IMR-90 (cell line): ENCODE data around the gene IRF5. TPM values are rescaled to one million over a fixed set of nuclear protein-coding genes. Genes with fewer than 3 reads are reported as not detected.

Source experiments
- ATAC-seq: fragments of 200-7000 bp; cut with Tn5 transposase; 2 replicates; pipeline ENCODE4 v1.9.1; 2020; ENCODE audit warnings: low read depth, mild to moderate bottlenecking, moderate library complexity
- BruUV-seq: library from RNA; stranded (reverse); fragments of 400-500 nt; replicated peaks from 2 replicates; lab custom pipeline; 2021; lab: Mats Ljungman, UMichigan
- CTCF ChIA-PET: fragments of 300-600 bp; formaldehyde crosslinking; extraction: SDS; loops from one replicate; lab custom pipeline; 2021; ENCODE audit warnings: antibody characterized with exemption; lab: Yijun Ruan, JAX
- POLR2A ChIA-PET: fragments of 300-600 bp; sonication (Branson Sonifier 250); formaldehyde crosslinking; loops from one replicate; lab custom pipeline; 2022; ENCODE audit warnings: antibody characterized with exemption; ENCODE audit not compliant: unreplicated experiment; lab: Charles Lee
- DNase-seq: peaks from one replicate; pipeline ENCODE4 v3.0.0; 2013
- H2AFZ ChIP-seq: replicated peaks from 2 replicates; pipeline ENCODE3; 2013; ENCODE audit warnings: low read length, mild to moderate bottlenecking; ENCODE audit not compliant: poor library complexity
- H2AK5ac ChIP-seq: 2 replicates; pipeline ENCODE4 v1.6.1; 2013; ENCODE audit warnings: low read depth, low read length, inconsistent platforms
- H2AK9ac ChIP-seq: replicated peaks from 2 replicates; pipeline ENCODE3; 2013; ENCODE audit warnings: mild to moderate bottlenecking, low read depth, low read length, moderate library complexity; ENCODE audit not compliant: poor library complexity
- H2BK120ac ChIP-seq: 2 replicates; pipeline ENCODE4 v1.6.1; 2013; ENCODE audit warnings: low read depth, low read length, inconsistent platforms
- H2BK15ac ChIP-seq: 3 replicates; pipeline ENCODE4 v1.6.1; 2013; ENCODE audit warnings: low read depth, low read length, inconsistent platforms
- H2BK20ac ChIP-seq: 2 replicates; pipeline ENCODE4 v1.6.1; 2013; ENCODE audit warnings: low read depth, mild to moderate bottlenecking, inconsistent platforms, low read length, moderate library complexity
- H2BK5ac ChIP-seq: 2 replicates; pipeline ENCODE4 v1.6.1; 2013; ENCODE audit warnings: mild to moderate bottlenecking, low read depth, low read length, inconsistent platforms; ENCODE audit not compliant: poor library complexity, severe bottlenecking
- H3K14ac ChIP-seq: replicated peaks from 2 replicates; pipeline ENCODE4 v1.6.1; 2013; ENCODE audit warnings: low read depth, low read length, inconsistent platforms
- H3K18ac ChIP-seq: 2 replicates; pipeline ENCODE4 v1.6.1; 2013; ENCODE audit warnings: low read depth, low read length, control low read depth
- H3K23ac ChIP-seq: 2 replicates; pipeline ENCODE4 v1.6.1; 2013; ENCODE audit warnings: low read depth, low read length, inconsistent platforms
- H3K27ac ChIP-seq: 2 replicates; pipeline ENCODE4 v1.5.1; 2013; ENCODE audit warnings: mild to moderate bottlenecking, control low read depth, low read length; ENCODE audit not compliant: insufficient read depth
- H3K27me3 ChIP-seq: 2 replicates; pipeline ENCODE4 v1.6.1; 2013; ENCODE audit warnings: low read length; ENCODE audit not compliant: control insufficient read depth, insufficient read depth
- H3K36me3 ChIP-seq: 2 replicates; pipeline ENCODE4 v1.6.1; 2013; ENCODE audit warnings: low read length, mixed read lengths; ENCODE audit not compliant: control insufficient read depth, insufficient read depth
- H3K4ac ChIP-seq: 2 replicates; pipeline ENCODE4 v1.6.1; 2013; ENCODE audit warnings: low read depth, low read length, inconsistent platforms
- H3K4me1 ChIP-seq: 2 replicates; pipeline ENCODE4 v1.6.1; 2013; ENCODE audit warnings: low read length, mixed read lengths; ENCODE audit not compliant: control insufficient read depth, insufficient read depth
- H3K4me2 ChIP-seq: 2 replicates; pipeline ENCODE4 v1.6.1; 2013; ENCODE audit warnings: low read depth, mild to moderate bottlenecking, control low read depth, low read length, moderate library complexity
- H3K4me3 ChIP-seq: 2 replicates; pipeline ENCODE4 v1.5.1; 2013; ENCODE audit warnings: low read depth, mild to moderate bottlenecking, control low read depth, low read length, moderate library complexity; ENCODE audit not compliant: insufficient read depth
- H3K56ac ChIP-seq: 2 replicates; pipeline ENCODE4 v1.6.1; 2013; ENCODE audit warnings: low read length, inconsistent platforms; ENCODE audit not compliant: insufficient read depth; ENCODE audit errors: extremely low read depth
- H3K79me1 ChIP-seq, 2 experiments: 2 replicates each; pipeline ENCODE4 v1.6.1; 2013; ENCODE audit warnings: low read length in 2 of 2, inconsistent platforms in 1 of 2, low read depth in 1 of 2
- H3K9ac ChIP-seq: 2 replicates; pipeline ENCODE4 v1.6.1; 2013; ENCODE audit warnings: low read depth, low read length, control low read depth
- H3K9me1 ChIP-seq: 2 replicates; pipeline ENCODE4 v1.6.1; 2013; ENCODE audit warnings: low read length, inconsistent platforms; ENCODE audit not compliant: insufficient read depth
- H3K9me3 ChIP-seq: 2 replicates; pipeline ENCODE4 v1.6.1; 2013; ENCODE audit warnings: low read length; ENCODE audit not compliant: control insufficient read depth, insufficient read depth
- H4K20me1 ChIP-seq: 2 replicates; pipeline ENCODE4 v1.6.1; 2013; ENCODE audit warnings: low read length, inconsistent platforms; ENCODE audit not compliant: insufficient read depth
- H4K5ac ChIP-seq: 2 replicates; pipeline ENCODE4 v1.6.1; 2013; ENCODE audit warnings: mild to moderate bottlenecking, low read depth, low read length, control low read depth
- H4K8ac ChIP-seq, 2 experiments: 2 replicates each; pipeline ENCODE4 v1.6.1; 2013; ENCODE audit warnings: low read depth in 2 of 2, low read length in 2 of 2, control low read depth in 1 of 2, inconsistent platforms in 1 of 2
- H4K91ac ChIP-seq: 2 replicates; pipeline ENCODE4 v1.6.1; 2013; ENCODE audit warnings: low read depth, low read length, inconsistent platforms; ENCODE audit not compliant: insufficient read depth
- BHLHE40 ChIP-seq: fragments of 150-350 bp; IDR thresholded peaks from 2 replicates; pipeline ENCODE4 v1.6.1; 2016; ENCODE audit warnings: mild to moderate bottlenecking, low read depth, low read length
- CEBPB ChIP-seq: IDR thresholded peaks from 2 replicates; pipeline ENCODE4 v1.6.1; 2012; ENCODE audit warnings: low read depth, low read length, improper control_type of control experiment
- CHD1 ChIP-seq: IDR thresholded peaks from 2 replicates; pipeline ENCODE4 v1.6.1; 2012; ENCODE audit warnings: low read depth, low read length, improper control_type of control experiment
- FOS ChIP-seq: fragments of 150-350 bp; IDR thresholded peaks from 2 replicates; pipeline ENCODE4 v1.6.1; 2016; ENCODE audit warnings: low read depth, low read length
- MAFK ChIP-seq: IDR thresholded peaks from 2 replicates; pipeline ENCODE4 v1.6.1; 2012; ENCODE audit warnings: low read depth, low read length, improper control_type of control experiment
- MAZ ChIP-seq: IDR thresholded peaks from 2 replicates; pipeline ENCODE4 v1.6.1; 2012; ENCODE audit warnings: low read depth, mild to moderate bottlenecking, low read length, improper control_type of control experiment, moderate library complexity, borderline replicate concordance
- MXI1 ChIP-seq: IDR thresholded peaks from 2 replicates; pipeline ENCODE4 v1.6.1; 2012; ENCODE audit warnings: low read depth, mild to moderate bottlenecking, low read length, moderate library complexity, borderline replicate concordance
- NFE2L2 ChIP-seq: fragments of 150-350 bp; IDR thresholded peaks from 2 replicates; pipeline ENCODE4 v1.6.1; 2016; ENCODE audit warnings: low read depth, mild to moderate bottlenecking, low read length
- POLR2A ChIP-seq: IDR thresholded peaks from 2 replicates; pipeline ENCODE4 v1.6.1; 2012; ENCODE audit warnings: mild to moderate bottlenecking, low read depth, low read length
- RAD21 ChIP-seq: IDR thresholded peaks from 2 replicates; pipeline ENCODE4 v1.6.1; 2012; ENCODE audit warnings: low read length, improper control_type of control experiment
- RCOR1 ChIP-seq: IDR thresholded peaks from 2 replicates; pipeline ENCODE4 v1.6.1; 2012; ENCODE audit warnings: mild to moderate bottlenecking, low read length, improper control_type of control experiment; ENCODE audit not compliant: insufficient replicate concordance
- RFX5 ChIP-seq: IDR thresholded peaks from 2 replicates; pipeline ENCODE4 v1.8.0; 2012; ENCODE audit warnings: low read depth, mild to moderate bottlenecking, low read length, moderate library complexity
- SMC3 ChIP-seq: fragments of 150-350 bp; IDR thresholded peaks from 2 replicates; pipeline ENCODE4 v1.6.1; 2016; ENCODE audit warnings: low read depth, mild to moderate bottlenecking, antibody characterized with exemption, low read length, moderate library complexity
- WGBS, 2 experiments: methylation state at CpG; one replicate each; pipeline versions ENCODE4 v1.1.5 to v1.1.7; 2013; ENCODE audit warnings: missing lambda C conversion rate in 2 of 2; ENCODE audit not compliant: insufficient read length in 1 of 2; ENCODE audit errors: extremely low coverage in 2 of 2; 5-methylcytosine and 5-hydroxymethylcytosine counted together
- dilution Hi-C: fragments of 300-500 bp; cut with HindIII; formaldehyde crosslinking; loops from one replicate; pipeline ENCODE4 v1.14.3; 2018; ENCODE audit warnings: low sequenced_read_pairs; ENCODE audit not compliant: unreplicated experiment
- in situ Hi-C: fragments of 300-500 bp; cut with MboI; formaldehyde crosslinking; loops from 3 replicates; pipeline ENCODE4 v1.14.3; 2019; ENCODE audit warnings: low sequenced_read_pairs, inconsistent platforms, mixed read lengths
- intact Hi-C: fragments of 100-400 bp; cut with micrococcal nuclease; formaldehyde crosslinking; loops from 2 replicates; pipeline ENCODE4 v1.10.0; 2022
- polyA plus RNA-seq, 3 experiments: library from polyadenylated mRNA; depleted of rRNA; stranded (reverse); fragments of >200 nt; gene quantifications; 2 replicates each; pipeline ENCODE4 v1.2.3, GENCODE V29; 2012; ENCODE audit warnings: low replicate concordance in 1 of 3
- total RNA-seq: library from RNA; depleted of rRNA; stranded (reverse); fragments of >200 nt; gene quantifications from 2 replicates; pipeline ENCODE4 v1.2.3, GENCODE V29; 2012
- TF ChIP-seq, protein P1 (sequence below): fragments of 150-350 bp; IDR thresholded peaks from 2 replicates; pipeline ENCODE4 v1.6.1; 2017; ENCODE audit warnings: mild to moderate bottlenecking, antibody characterized with exemption, low read length, low read depth
- TF ChIP-seq, protein P2 (sequence below): fragments of 150-350 bp; IDR thresholded peaks from 2 replicates; pipeline ENCODE4 v1.6.1; 2016; ENCODE audit warnings: low read depth, mild to moderate bottlenecking, low read length, moderate library complexity, borderline replicate concordance
- TF ChIP-seq, protein P3 (sequence below): conservative IDR thresholded peaks from 2 replicates; pipeline ENCODE4 v1.5.1; 2012; ENCODE audit warnings: mild to moderate bottlenecking, low read depth, low read length, improper control_type of control experiment

Gene IRF5
- total and polyA plus RNA-seq, 2 of the 4 experiments (the other 2 are of a cell fraction) = 0.14 to 0.18 TPM

DNA sequence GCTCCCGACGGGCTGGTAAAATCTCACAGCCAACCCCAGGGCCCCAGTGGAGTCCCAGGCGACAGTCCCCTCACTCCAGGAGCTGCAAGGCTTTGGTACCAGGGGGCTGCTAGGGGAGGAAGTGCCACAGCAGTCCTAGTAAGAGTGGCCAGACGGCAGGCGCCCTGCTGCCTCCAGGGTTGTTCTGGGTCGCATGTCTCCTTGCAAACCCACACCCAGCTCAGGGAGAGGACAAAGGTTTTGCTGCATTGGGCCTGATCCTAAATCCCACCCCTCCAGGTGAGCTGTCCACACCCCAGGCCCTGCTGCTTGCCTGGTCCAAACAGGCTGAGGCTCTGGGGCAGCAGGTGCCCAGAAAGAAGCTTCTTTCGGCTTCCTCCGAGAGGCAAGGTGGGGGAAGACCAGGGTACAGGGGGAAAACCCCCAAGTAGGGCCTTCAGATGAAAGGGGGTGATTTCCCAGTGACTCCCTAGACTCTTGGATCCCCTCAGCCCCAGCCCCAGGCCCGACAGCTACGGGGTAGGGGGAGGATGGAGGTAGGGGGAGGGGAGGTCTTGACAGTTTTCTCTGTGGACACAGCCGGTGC is 23.1 kb upstream of the IRF5 start:
- in situ Hi-C loops (no loop called here), intact Hi-C loops (no loop called here), dilution Hi-C loops (no loop called here)
- H4K8ac ChIP-seq = no peak overlapping the region
- ATAC-seq (no peak), DNase-seq (no peak)
- H3K18ac ChIP-seq = no peak overlapping the region
- no peak overlapping the region for H3K4ac ChIP-seq
- H2BK20ac ChIP-seq = no peak overlapping the region
- peaks cover 5% of the 10 kb centered on the region for H3K9me3 ChIP-seq
- H3K4me2 ChIP-seq = no peak overlapping the region
- 0 out of 2 replicates have a peak, but pooled peaks cover 3% of the 10 kb centered on the region for H4K20me1 ChIP-seq
- no peak overlapping the region for H2AK9ac ChIP-seq
- H4K5ac ChIP-seq = no peak overlapping the region
- no peak overlapping the region for H3K4me3 ChIP-seq
- H3K27ac ChIP-seq = no peak overlapping the region
- H2BK15ac ChIP-seq = no peak overlapping the region
- no peak overlapping the region for H2AFZ ChIP-seq
- no peak overlapping the region for H3K56ac ChIP-seq
- WGBS, 2 experiments = 13% methylated on average over 1 of the region's 11 CpGs; no CpG with 5 or more reads in 1 of the 2 experiments
- no peaks in the 10 kb centered on the region for H3K36me3 ChIP-seq
- no peak overlapping the region for H2AK5ac ChIP-seq
- H3K27me3 ChIP-seq = peaks cover 79% of the 10 kb centered on the region
- H3K14ac ChIP-seq = no peak overlapping the region
- no peak overlapping the region for H2BK5ac ChIP-seq
- H3K23ac ChIP-seq = no peak overlapping the region
- no peak overlapping the region for H2BK120ac ChIP-seq
- POLR2A ChIA-PET = no interaction called here
- H3K9ac ChIP-seq = no peak overlapping the region
- no peak overlapping the region for H4K91ac ChIP-seq
- CTCF ChIA-PET = no interaction called here
- TF ChIP-seq, protein P1, sequence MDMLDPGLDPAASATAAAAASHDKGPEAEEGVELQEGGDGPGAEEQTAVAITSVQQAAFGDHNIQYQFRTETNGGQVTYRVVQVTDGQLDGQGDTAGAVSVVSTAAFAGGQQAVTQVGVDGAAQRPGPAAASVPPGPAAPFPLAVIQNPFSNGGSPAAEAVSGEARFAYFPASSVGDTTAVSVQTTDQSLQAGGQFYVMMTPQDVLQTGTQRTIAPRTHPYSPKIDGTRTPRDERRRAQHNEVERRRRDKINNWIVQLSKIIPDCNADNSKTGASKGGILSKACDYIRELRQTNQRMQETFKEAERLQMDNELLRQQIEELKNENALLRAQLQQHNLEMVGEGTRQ = no peak
- TF ChIP-seq MAFK = no peak
- TF ChIP-seq RFX5 = no peak
- no peak for TF ChIP-seq FOS
- no peak for TF ChIP-seq MAZ
- TF ChIP-seq POLR2A = no peak
- TF ChIP-seq NFE2L2 = no peak
- TF ChIP-seq, protein P2, sequence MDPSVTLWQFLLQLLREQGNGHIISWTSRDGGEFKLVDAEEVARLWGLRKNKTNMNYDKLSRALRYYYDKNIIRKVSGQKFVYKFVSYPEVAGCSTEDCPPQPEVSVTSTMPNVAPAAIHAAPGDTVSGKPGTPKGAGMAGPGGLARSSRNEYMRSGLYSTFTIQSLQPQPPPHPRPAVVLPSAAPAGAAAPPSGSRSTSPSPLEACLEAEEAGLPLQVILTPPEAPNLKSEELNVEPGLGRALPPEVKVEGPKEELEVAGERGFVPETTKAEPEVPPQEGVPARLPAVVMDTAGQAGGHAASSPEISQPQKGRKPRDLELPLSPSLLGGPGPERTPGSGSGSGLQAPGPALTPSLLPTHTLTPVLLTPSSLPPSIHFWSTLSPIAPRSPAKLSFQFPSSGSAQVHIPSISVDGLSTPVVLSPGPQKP = no peak
- TF ChIP-seq SMC3 = no peak
- TF ChIP-seq RCOR1 = no peak
- no peak for TF ChIP-seq MXI1
- TF ChIP-seq, protein P3, sequence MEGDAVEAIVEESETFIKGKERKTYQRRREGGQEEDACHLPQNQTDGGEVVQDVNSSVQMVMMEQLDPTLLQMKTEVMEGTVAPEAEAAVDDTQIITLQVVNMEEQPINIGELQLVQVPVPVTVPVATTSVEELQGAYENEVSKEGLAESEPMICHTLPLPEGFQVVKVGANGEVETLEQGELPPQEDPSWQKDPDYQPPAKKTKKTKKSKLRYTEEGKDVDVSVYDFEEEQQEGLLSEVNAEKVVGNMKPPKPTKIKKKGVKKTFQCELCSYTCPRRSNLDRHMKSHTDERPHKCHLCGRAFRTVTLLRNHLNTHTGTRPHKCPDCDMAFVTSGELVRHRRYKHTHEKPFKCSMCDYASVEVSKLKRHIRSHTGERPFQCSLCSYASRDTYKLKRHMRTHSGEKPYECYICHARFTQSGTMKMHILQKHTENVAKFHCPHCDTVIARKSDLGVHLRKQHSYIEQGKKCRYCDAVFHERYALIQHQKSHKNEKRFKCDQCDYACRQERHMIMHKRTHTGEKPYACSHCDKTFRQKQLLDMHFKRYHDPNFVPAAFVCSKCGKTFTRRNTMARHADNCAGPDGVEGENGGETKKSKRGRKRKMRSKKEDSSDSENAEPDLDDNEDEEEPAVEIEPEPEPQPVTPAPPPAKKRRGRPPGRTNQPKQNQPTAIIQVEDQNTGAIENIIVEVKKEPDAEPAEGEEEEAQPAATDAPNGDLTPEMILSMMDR = no peak
- TF ChIP-seq CHD1 = no peak
- TF ChIP-seq RAD21 = no peak
- TF ChIP-seq BHLHE40 = no peak
- TF ChIP-seq CEBPB = no peak
- BruUV-seq = no TSS peak
- no peaks in the 10 kb centered on the region for H3K9me1 ChIP-seq
- H3K79me1 ChIP-seq = no peaks in the 10 kb centered on the region
- H3K4me1 ChIP-seq = peaks cover 2% of the 10 kb centered on the region; the same call in 1 of the 2 replicates
